Smooth muscle cell (in vitro differentiated cells): ENCODE data around the gene UFD1. TPM values are rescaled to one million over a fixed set of nuclear protein-coding genes. Genes with fewer than 3 reads are reported as not detected.

Experiments used
- DNase-seq: peaks from one replicate; lab custom pipeline; 2025; ENCODE audit not compliant: unreplicated experiment; lab: John Stamatoyannopoulos, UW
- H2AFZ ChIP-seq: fragments of 200-600 bp; sonication (generic); 2 replicates; pipeline ENCODE4 v1.6.0; 2016; ENCODE audit warnings: antibody characterized with exemption, low read depth, mild to moderate bottlenecking
- H3F3A ChIP-seq: fragments of 200-600 bp; sonication (generic); 2 replicates; pipeline ENCODE4 v1.6.0; 2017; ENCODE audit warnings: antibody characterized with exemption, low read depth
- H3K27ac ChIP-seq: fragments of 200-600 bp; sonication (generic); 2 replicates; pipeline ENCODE4 v1.5.1; 2016; ENCODE audit warnings: low read depth, mild to moderate bottlenecking
- H3K27me3 ChIP-seq: fragments of 200-600 bp; sonication (generic); 2 replicates; pipeline ENCODE4 v1.6.1; 2016; ENCODE audit warnings: low read depth, mild to moderate bottlenecking
- H3K36me3 ChIP-seq: fragments of 200-600 bp; sonication (generic); 2 replicates; pipeline ENCODE4 v1.5.1; 2016; ENCODE audit warnings: low read depth
- H3K4me1 ChIP-seq: fragments of 200-600 bp; sonication (generic); 2 replicates; pipeline ENCODE4 v1.5.1; 2016; ENCODE audit warnings: low read depth
- H3K4me2 ChIP-seq: fragments of 200-600 bp; sonication (generic); 2 replicates; pipeline ENCODE4 v1.6.0; 2016; ENCODE audit warnings: mild to moderate bottlenecking
- H3K4me3 ChIP-seq: fragments of 200-600 bp; sonication (generic); 2 replicates; pipeline ENCODE4 v1.5.1; 2016; ENCODE audit warnings: mild to moderate bottlenecking
- H3K79me2 ChIP-seq: fragments of 200-600 bp; sonication (generic); 2 replicates; pipeline ENCODE4 v1.6.0; 2016; ENCODE audit warnings: low read depth, mild to moderate bottlenecking
- H3K9ac ChIP-seq: fragments of 200-600 bp; sonication (generic); 2 replicates; pipeline ENCODE4 v1.6.0; 2016; ENCODE audit warnings: low read depth
- H3K9me3 ChIP-seq: fragments of 200-600 bp; sonication (generic); replicated peaks from 2 replicates; pipeline ENCODE4 v1.5.1; 2016; ENCODE audit warnings: low read depth
- H4K20me1 ChIP-seq: fragments of 200-600 bp; sonication (generic); 2 replicates; pipeline ENCODE4 v1.6.0; 2016; ENCODE audit warnings: low read depth
- WGBS: methylation state at CpG from one replicate; pipeline ENCODE4 v1.1.7; 2016; ENCODE audit warnings: low lambda C conversion rate; 5-methylcytosine and 5-hydroxymethylcytosine counted together
- polyA plus RNA-seq: library from polyadenylated mRNA; unstranded; fragments of >200 nt; fragmentation: Nextera tagmentation; extraction: Ambion mirVana; gene quantifications from 2 replicates; pipeline ENCODE4 v1.2.1, GENCODE V29; 2016
- total RNA-seq: library from RNA; depleted of rRNA; stranded (reverse); fragments of >200 nt; gene quantifications from 2 replicates; pipeline ENCODE4 v1.2.3, GENCODE V29; 2014
- TF ChIP-seq, protein P1 (sequence below): fragments of 200-600 bp; sonication (generic); IDR thresholded peaks from 2 replicates; pipeline ENCODE4 v1.5.1; 2017; ENCODE audit warnings: borderline replicate concordance, mild to moderate bottlenecking, antibody characterized with exemption; ENCODE audit not compliant: insufficient read depth, poor library complexity, severe bottlenecking

Gene UFD1
- total and polyA plus RNA-seq, 2 experiments from 2014 or later, result 48.1 to 111 TPM

DNA sequence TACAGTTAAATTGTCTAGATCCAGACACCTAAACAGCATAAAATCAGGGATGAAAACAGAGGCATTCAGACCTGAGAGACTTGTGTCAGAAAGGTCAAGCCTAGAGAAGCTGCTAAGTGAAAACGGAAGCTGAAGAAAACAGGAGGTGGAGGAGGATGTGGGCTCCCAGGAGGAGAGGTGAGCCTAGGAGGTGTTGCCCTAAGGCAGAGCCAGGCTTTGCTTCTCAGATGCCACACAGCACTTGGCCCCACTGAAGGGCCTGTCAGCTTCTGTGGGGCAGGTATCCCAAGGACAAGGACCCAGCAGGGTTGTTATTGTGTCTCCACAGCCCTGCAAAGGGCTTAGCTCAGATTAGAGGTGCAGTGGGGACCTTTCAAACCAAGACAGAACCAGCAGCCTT, 14.4 kb downstream of the UFD1 start:
- H3K79me2 ChIP-seq, result no peaks in the 10 kb centered on the region
- WGBS, result 78% methylated on average over 1 of the region's 1 CpG
- no peaks in the 10 kb centered on the region for H3F3A ChIP-seq
- peak overlapping the region; percentile 60 for H3K27ac ChIP-seq
- H3K27me3 ChIP-seq, result no peaks in the 10 kb centered on the region
- H3K36me3 ChIP-seq, result no peaks in the 10 kb centered on the region
- H3K9ac ChIP-seq, result no peak overlapping the region
- no peaks in the 10 kb centered on the region for H3K9me3 ChIP-seq
- H3K4me3 ChIP-seq, result no peak overlapping the region
- no peak for DNase-seq
- no peaks in the 10 kb centered on the region for H3K4me1 ChIP-seq
- H3K4me2 ChIP-seq, result no peak overlapping the region
- no peak overlapping the region for H2AFZ ChIP-seq
- H4K20me1 ChIP-seq, result peaks cover 19% of the 10 kb centered on the region
- TF ChIP-seq, protein P1, sequence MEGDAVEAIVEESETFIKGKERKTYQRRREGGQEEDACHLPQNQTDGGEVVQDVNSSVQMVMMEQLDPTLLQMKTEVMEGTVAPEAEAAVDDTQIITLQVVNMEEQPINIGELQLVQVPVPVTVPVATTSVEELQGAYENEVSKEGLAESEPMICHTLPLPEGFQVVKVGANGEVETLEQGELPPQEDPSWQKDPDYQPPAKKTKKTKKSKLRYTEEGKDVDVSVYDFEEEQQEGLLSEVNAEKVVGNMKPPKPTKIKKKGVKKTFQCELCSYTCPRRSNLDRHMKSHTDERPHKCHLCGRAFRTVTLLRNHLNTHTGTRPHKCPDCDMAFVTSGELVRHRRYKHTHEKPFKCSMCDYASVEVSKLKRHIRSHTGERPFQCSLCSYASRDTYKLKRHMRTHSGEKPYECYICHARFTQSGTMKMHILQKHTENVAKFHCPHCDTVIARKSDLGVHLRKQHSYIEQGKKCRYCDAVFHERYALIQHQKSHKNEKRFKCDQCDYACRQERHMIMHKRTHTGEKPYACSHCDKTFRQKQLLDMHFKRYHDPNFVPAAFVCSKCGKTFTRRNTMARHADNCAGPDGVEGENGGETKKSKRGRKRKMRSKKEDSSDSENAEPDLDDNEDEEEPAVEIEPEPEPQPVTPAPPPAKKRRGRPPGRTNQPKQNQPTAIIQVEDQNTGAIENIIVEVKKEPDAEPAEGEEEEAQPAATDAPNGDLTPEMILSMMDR, result no peak

DNA sequence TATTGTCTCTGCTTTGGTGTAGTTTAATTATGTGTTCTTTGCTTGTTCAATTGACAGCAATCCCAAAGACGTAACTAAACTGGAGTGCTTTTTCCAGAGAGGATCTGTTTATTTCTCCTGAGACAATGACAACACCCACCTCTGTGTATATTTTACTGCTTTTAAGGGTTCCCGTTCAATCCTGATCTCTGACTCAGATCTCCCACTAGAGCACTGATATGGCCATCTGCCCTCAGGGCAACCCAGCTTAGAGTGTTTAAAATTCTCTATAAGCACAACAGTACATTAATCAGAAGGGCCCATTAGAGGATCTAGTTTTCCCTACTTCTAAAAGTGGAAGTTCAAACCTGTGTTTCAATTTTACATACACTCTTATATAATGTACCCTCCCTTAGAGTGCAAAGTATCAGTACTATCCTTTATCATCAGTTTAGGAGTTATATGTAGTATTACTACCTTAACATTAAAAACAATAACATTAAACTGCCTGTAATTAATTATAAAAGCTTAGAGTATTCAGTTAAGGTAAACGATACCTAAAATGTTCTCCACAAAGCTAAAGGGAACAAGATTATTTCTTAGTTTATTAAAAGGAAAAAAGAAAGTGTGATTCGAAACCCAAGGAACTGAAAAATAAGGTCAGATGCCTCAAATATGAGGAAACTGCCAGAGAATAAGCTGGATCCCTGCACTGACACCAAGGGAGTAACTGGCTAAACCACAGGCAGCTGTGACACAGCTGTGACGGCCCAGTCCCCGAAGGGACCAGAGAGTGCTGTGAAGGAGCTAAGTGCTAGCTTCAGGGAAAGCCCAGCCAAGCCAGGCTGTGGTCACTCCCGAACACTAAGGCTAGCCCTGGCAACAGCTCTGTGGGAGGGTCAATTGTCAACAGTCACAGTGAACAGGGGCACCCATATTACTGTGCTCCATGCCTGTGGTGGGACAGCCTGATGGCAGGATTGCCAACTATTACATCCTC, 15.2 kb downstream of the UFD1 start:
- TF ChIP-seq, protein P1, result no peak
- H3K9me3 ChIP-seq, result no peaks in the 10 kb centered on the region
- peaks cover 11% of the 10 kb centered on the region for H4K20me1 ChIP-seq
- peak overlapping the region; percentile 5 for H3K9ac ChIP-seq
- no peak overlapping the region for H2AFZ ChIP-seq
- H3K27me3 ChIP-seq, result no peaks in the 10 kb centered on the region
- no peak overlapping the region for H3K4me2 ChIP-seq
- H3K27ac ChIP-seq, result peak overlapping the region; percentile 60
- no peak overlapping the region for H3K4me3 ChIP-seq
- no peaks in the 10 kb centered on the region for H3K36me3 ChIP-seq
- no peaks in the 10 kb centered on the region for H3K4me1 ChIP-seq
- DNase-seq, result no peak
- no peaks in the 10 kb centered on the region for H3K79me2 ChIP-seq
- 56% methylated on average over 7 of the region's 7 CpGs for WGBS
- H3F3A ChIP-seq, result no peaks in the 10 kb centered on the region

DNA sequence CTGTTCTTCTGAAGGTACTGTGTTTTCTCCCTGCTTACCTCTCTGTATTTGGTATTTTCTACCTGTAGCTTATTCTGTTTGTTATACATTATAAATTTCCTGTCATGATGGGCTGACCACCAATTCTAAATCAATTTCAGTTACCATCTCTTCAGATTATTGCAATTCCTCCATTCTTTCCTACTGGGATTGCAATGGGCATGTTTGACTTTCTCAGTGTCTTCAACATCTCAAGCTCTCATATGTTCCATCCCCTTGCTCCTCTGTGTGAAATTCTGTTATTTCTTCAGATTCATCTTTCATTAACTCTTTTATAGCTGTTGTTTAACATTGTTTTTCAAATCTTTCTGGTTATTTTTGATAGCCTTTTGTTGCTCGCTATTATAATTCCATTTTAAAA, 16.0 kb downstream of the UFD1 start:
- no peak overlapping the region for H2AFZ ChIP-seq
- no peak overlapping the region for H3K4me3 ChIP-seq
- no peak overlapping the region for H3K9ac ChIP-seq
- H3K4me1 ChIP-seq, result no peaks in the 10 kb centered on the region
- DNase-seq, result no peak
- TF ChIP-seq, protein P1, result no peak
- H3K9me3 ChIP-seq, result no peaks in the 10 kb centered on the region
- no peaks in the 10 kb centered on the region for H3K36me3 ChIP-seq
- H3K27me3 ChIP-seq, result no peaks in the 10 kb centered on the region
- H3F3A ChIP-seq, result no peaks in the 10 kb centered on the region
- H3K79me2 ChIP-seq, result no peaks in the 10 kb centered on the region
- no peak overlapping the region for H3K4me2 ChIP-seq
- H3K27ac ChIP-seq, result peak overlapping the region; percentile 60
- H4K20me1 ChIP-seq, result peaks cover 7% of the 10 kb centered on the region
- WGBS, result 100% methylated on average over 1 of the region's 1 CpG

DNA sequence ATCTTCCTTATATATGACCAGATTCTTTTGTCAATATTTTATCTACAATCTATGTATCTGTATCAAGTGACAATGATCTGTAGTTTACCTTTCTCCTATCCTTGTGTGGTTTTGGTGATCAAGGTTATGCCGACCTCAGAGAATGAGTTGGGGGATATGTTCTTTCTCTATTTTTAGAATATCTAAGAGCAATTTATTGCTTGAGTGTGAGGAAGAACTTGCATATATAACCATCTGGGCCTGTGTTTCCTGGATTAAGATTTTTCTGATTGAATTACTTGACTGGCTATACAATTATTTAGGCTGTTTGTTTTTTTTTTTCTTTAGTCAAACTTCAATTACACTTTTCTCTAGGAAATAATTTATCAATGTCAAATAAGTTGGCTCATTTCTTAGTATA, 17.5 kb downstream of the UFD1 start:
- Histone ChIP-seq H3K27me3 (no peaks in the 10 kb centered on the region), H3K4me1 (no peaks in the 10 kb centered on the region), H3K9me3 (no peaks in the 10 kb centered on the region), H3K4me3 (no peak overlapping the region), H3K9ac (no peak overlapping the region), H4K20me1 (peaks cover 7% of the 10 kb centered on the region), H3K36me3 (no peaks in the 10 kb centered on the region), H3K79me2 (no peaks in the 10 kb centered on the region), H3K4me2 (no peak overlapping the region), H3F3A (no peaks in the 10 kb centered on the region), H3K27ac (no peak overlapping the region), H2AFZ (no peak overlapping the region)
- TF ChIP-seq, protein P1, result no peak
- no peak for DNase-seq
- WGBS, result 97% methylated on average over 1 of the region's 1 CpG
